GM12873 (cell line): ENCODE data around the gene FLYWCH1.

Source experiments
- CTCF ChIP-seq: IDR thresholded peaks from 2 replicates; pipeline ENCODE4 v1.5.1; 2012; ENCODE audit warnings: low read depth, mild to moderate bottlenecking, moderate library complexity, low read length, control low read depth; ENCODE audit not compliant: insufficient read depth; ENCODE audit errors: missing control alignments

FLYWCH1 gene

GRCh38 chr16:2924901-2925755 lies 13.4 kb downstream of the FLYWCH1 start:
- TF ChIP-seq CTCF, result no peak

GRCh38 chr16:2925951-2926649 lies 14.4 kb downstream of the FLYWCH1 start:
- no peak for TF ChIP-seq CTCF

DNA sequence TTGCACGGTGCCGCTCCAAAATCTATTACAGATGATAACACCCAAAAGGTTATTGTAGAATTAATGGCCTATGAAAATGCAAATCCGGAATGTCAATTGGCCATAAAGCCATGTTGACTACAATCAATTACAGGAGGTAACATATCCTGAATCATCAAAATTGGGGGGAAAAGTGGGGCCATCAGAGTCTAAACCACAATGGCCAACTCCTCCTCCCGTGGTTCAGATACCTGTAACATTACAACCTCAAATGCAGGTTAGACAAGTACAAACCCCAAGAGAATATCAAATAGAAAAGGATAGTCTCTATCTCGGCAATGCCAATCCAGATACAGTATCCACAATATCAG lies 14.9 kb downstream of the FLYWCH1 start:
- TF ChIP-seq CTCF, result no peak

DNA sequence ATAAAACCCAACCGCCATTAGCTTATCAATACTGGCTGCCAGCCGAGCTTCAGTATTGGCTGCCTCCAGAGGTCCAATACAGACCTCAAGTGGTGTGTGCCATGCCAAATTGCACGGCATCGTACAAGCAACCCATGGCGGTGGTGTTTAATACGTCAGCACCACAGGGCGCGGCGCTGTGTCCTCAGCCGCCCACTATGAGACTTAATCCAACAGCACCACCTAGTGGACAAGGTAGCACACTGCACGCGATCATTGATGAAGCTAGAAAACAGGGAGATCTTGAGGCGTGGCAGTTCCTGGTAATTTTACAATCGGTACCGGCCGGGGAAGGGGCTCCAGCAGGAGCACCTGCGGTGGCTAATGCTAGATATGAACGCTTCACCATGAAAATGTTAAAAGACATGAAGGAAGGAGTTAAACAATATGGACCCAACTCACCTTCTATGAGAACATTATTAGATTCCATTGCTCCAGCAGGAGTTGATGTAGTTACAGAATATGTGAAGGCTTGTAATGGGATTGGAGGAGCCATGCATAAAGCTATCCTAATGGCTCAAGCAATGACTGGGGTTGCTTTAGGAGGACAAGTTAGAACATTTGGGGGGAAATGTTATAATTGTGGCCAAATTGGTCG lies 15.4 kb downstream of the FLYWCH1 start:
- TF ChIP-seq CTCF, result peak; percentile 92

- no peak for TF ChIP-seq CTCF
Measured at GRCh38 chr16:2928796-2929195, 17.1 kb downstream of the FLYWCH1 start.

DNA sequence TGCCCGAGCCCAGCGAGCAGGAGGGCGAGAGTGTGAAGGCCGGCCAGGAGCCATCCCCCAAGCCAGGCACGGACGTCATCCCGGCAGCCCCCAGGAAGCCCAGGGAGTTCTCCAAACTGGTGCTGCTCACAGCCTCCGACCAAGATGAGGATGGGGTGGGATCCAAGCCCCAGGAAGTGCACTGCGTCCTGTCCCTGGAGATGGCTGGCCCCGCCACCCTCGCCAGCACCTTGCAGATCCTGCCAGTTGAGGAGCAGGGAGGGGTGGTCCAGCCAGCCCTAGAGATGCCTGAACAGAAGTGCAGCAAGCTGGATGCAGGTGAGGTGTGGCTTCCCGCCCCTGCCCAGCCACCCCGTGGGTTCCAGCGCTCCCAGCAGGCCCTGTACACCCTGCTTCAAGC lies 18.0 kb downstream of the FLYWCH1 start:
- no peak for TF ChIP-seq CTCF

DNA sequence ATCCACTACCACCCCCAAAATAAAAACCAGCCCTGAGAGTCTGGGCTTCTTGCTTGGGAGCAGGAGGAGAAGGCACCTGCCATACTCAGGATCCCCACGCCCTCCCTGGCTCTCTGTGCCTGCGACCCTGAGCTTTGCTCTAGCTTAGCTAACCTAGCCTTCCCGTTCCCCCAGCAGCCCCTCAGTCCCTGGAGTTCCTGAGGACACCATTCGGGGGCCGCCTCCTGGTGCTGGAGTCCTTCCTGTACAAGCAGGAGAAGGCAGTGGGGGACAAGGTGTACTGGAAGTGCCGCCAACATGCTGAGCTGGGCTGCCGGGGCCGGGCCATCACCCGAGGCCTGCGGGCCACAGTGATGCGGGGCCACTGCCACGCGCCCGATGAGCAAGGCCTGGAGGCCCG lies 18.5 kb downstream of the FLYWCH1 start:
- TF ChIP-seq CTCF, result no peak
